IMR-90 (cell line): ENCODE results near the gene EML6. TPM values are rescaled to one million over a fixed set of nuclear protein-coding genes. Genes with fewer than 3 reads are reported as not detected.

Experiments used
- ATAC-seq: fragments of 200-7000 bp; cut with Tn5 transposase; 2 replicates; pipeline ENCODE4 v1.9.1; 2020; ENCODE audit warnings: low read depth, mild to moderate bottlenecking, moderate library complexity
- BruUV-seq: library from RNA; stranded (reverse); fragments of 400-500 nt; replicated peaks from 2 replicates; lab custom pipeline; 2021; lab: Mats Ljungman, UMichigan
- CTCF ChIA-PET: fragments of 300-600 bp; formaldehyde crosslinking; extraction: SDS; loops from one replicate; lab custom pipeline; 2021; ENCODE audit warnings: antibody characterized with exemption; lab: Yijun Ruan, JAX
- POLR2A ChIA-PET: fragments of 300-600 bp; sonication (Branson Sonifier 250); formaldehyde crosslinking; loops from one replicate; lab custom pipeline; 2022; ENCODE audit warnings: antibody characterized with exemption; ENCODE audit not compliant: unreplicated experiment; lab: Charles Lee
- DNase-seq: peaks from one replicate; pipeline ENCODE4 v3.0.0; 2013
- H2AFZ ChIP-seq: replicated peaks from 2 replicates; pipeline ENCODE3; 2013; ENCODE audit warnings: low read length, mild to moderate bottlenecking; ENCODE audit not compliant: poor library complexity
- H2AK5ac ChIP-seq: 2 replicates; pipeline ENCODE4 v1.6.1; 2013; ENCODE audit warnings: low read depth, low read length, inconsistent platforms
- H2AK9ac ChIP-seq: replicated peaks from 2 replicates; pipeline ENCODE3; 2013; ENCODE audit warnings: mild to moderate bottlenecking, low read depth, low read length, moderate library complexity; ENCODE audit not compliant: poor library complexity
- H2BK120ac ChIP-seq: 2 replicates; pipeline ENCODE4 v1.6.1; 2013; ENCODE audit warnings: low read depth, low read length, inconsistent platforms
- H2BK15ac ChIP-seq: 3 replicates; pipeline ENCODE4 v1.6.1; 2013; ENCODE audit warnings: low read depth, low read length, inconsistent platforms
- H2BK20ac ChIP-seq: 2 replicates; pipeline ENCODE4 v1.6.1; 2013; ENCODE audit warnings: low read depth, mild to moderate bottlenecking, inconsistent platforms, low read length, moderate library complexity
- H2BK5ac ChIP-seq: 2 replicates; pipeline ENCODE4 v1.6.1; 2013; ENCODE audit warnings: mild to moderate bottlenecking, low read depth, low read length, inconsistent platforms; ENCODE audit not compliant: poor library complexity, severe bottlenecking
- H3K14ac ChIP-seq: replicated peaks from 2 replicates; pipeline ENCODE4 v1.6.1; 2013; ENCODE audit warnings: low read depth, low read length, inconsistent platforms
- H3K18ac ChIP-seq: 2 replicates; pipeline ENCODE4 v1.6.1; 2013; ENCODE audit warnings: low read depth, low read length, control low read depth
- H3K23ac ChIP-seq: 2 replicates; pipeline ENCODE4 v1.6.1; 2013; ENCODE audit warnings: low read depth, low read length, inconsistent platforms
- H3K27ac ChIP-seq: 2 replicates; pipeline ENCODE4 v1.5.1; 2013; ENCODE audit warnings: mild to moderate bottlenecking, control low read depth, low read length; ENCODE audit not compliant: insufficient read depth
- H3K27me3 ChIP-seq: 2 replicates; pipeline ENCODE4 v1.6.1; 2013; ENCODE audit warnings: low read length; ENCODE audit not compliant: control insufficient read depth, insufficient read depth
- H3K36me3 ChIP-seq: 2 replicates; pipeline ENCODE4 v1.6.1; 2013; ENCODE audit warnings: low read length, mixed read lengths; ENCODE audit not compliant: control insufficient read depth, insufficient read depth
- H3K4ac ChIP-seq: 2 replicates; pipeline ENCODE4 v1.6.1; 2013; ENCODE audit warnings: low read depth, low read length, inconsistent platforms
- H3K4me1 ChIP-seq: 2 replicates; pipeline ENCODE4 v1.6.1; 2013; ENCODE audit warnings: low read length, mixed read lengths; ENCODE audit not compliant: control insufficient read depth, insufficient read depth
- H3K4me2 ChIP-seq: 2 replicates; pipeline ENCODE4 v1.6.1; 2013; ENCODE audit warnings: low read depth, mild to moderate bottlenecking, control low read depth, low read length, moderate library complexity
- H3K4me3 ChIP-seq: 2 replicates; pipeline ENCODE4 v1.5.1; 2013; ENCODE audit warnings: low read depth, mild to moderate bottlenecking, control low read depth, low read length, moderate library complexity; ENCODE audit not compliant: insufficient read depth
- H3K56ac ChIP-seq: 2 replicates; pipeline ENCODE4 v1.6.1; 2013; ENCODE audit warnings: low read length, inconsistent platforms; ENCODE audit not compliant: insufficient read depth; ENCODE audit errors: extremely low read depth
- H3K79me1 ChIP-seq, 2 experiments: 2 replicates each; pipeline ENCODE4 v1.6.1; 2013; ENCODE audit warnings: low read length in 2 of 2, inconsistent platforms in 1 of 2, low read depth in 1 of 2
- H3K9ac ChIP-seq: 2 replicates; pipeline ENCODE4 v1.6.1; 2013; ENCODE audit warnings: low read depth, low read length, control low read depth
- H3K9me1 ChIP-seq: 2 replicates; pipeline ENCODE4 v1.6.1; 2013; ENCODE audit warnings: low read length, inconsistent platforms; ENCODE audit not compliant: insufficient read depth
- H3K9me3 ChIP-seq: 2 replicates; pipeline ENCODE4 v1.6.1; 2013; ENCODE audit warnings: low read length; ENCODE audit not compliant: control insufficient read depth, insufficient read depth
- H4K20me1 ChIP-seq: 2 replicates; pipeline ENCODE4 v1.6.1; 2013; ENCODE audit warnings: low read length, inconsistent platforms; ENCODE audit not compliant: insufficient read depth
- H4K5ac ChIP-seq: 2 replicates; pipeline ENCODE4 v1.6.1; 2013; ENCODE audit warnings: mild to moderate bottlenecking, low read depth, low read length, control low read depth
- H4K8ac ChIP-seq, 2 experiments: 2 replicates each; pipeline ENCODE4 v1.6.1; 2013; ENCODE audit warnings: low read depth in 2 of 2, low read length in 2 of 2, control low read depth in 1 of 2, inconsistent platforms in 1 of 2
- H4K91ac ChIP-seq: 2 replicates; pipeline ENCODE4 v1.6.1; 2013; ENCODE audit warnings: low read depth, low read length, inconsistent platforms; ENCODE audit not compliant: insufficient read depth
- BHLHE40 ChIP-seq: fragments of 150-350 bp; IDR thresholded peaks from 2 replicates; pipeline ENCODE4 v1.6.1; 2016; ENCODE audit warnings: mild to moderate bottlenecking, low read depth, low read length
- CEBPB ChIP-seq: IDR thresholded peaks from 2 replicates; pipeline ENCODE4 v1.6.1; 2012; ENCODE audit warnings: low read depth, low read length, improper control_type of control experiment
- CHD1 ChIP-seq: IDR thresholded peaks from 2 replicates; pipeline ENCODE4 v1.6.1; 2012; ENCODE audit warnings: low read depth, low read length, improper control_type of control experiment
- CTCF ChIP-seq: conservative IDR thresholded peaks from 2 replicates; pipeline ENCODE4 v1.5.1; 2012; ENCODE audit warnings: mild to moderate bottlenecking, low read depth, low read length, improper control_type of control experiment
- ELK1 ChIP-seq: fragments of 150-350 bp; IDR thresholded peaks from 2 replicates; pipeline ENCODE4 v1.6.1; 2016; ENCODE audit warnings: low read depth, mild to moderate bottlenecking, low read length, moderate library complexity, borderline replicate concordance
- FOS ChIP-seq: fragments of 150-350 bp; IDR thresholded peaks from 2 replicates; pipeline ENCODE4 v1.6.1; 2016; ENCODE audit warnings: low read depth, low read length
- MAFK ChIP-seq: IDR thresholded peaks from 2 replicates; pipeline ENCODE4 v1.6.1; 2012; ENCODE audit warnings: low read depth, low read length, improper control_type of control experiment
- MAZ ChIP-seq: IDR thresholded peaks from 2 replicates; pipeline ENCODE4 v1.6.1; 2012; ENCODE audit warnings: low read depth, mild to moderate bottlenecking, low read length, improper control_type of control experiment, moderate library complexity, borderline replicate concordance
- MXI1 ChIP-seq: IDR thresholded peaks from 2 replicates; pipeline ENCODE4 v1.6.1; 2012; ENCODE audit warnings: low read depth, mild to moderate bottlenecking, low read length, moderate library complexity, borderline replicate concordance
- NFE2L2 ChIP-seq: fragments of 150-350 bp; IDR thresholded peaks from 2 replicates; pipeline ENCODE4 v1.6.1; 2016; ENCODE audit warnings: low read depth, mild to moderate bottlenecking, low read length
- POLR2A ChIP-seq: IDR thresholded peaks from 2 replicates; pipeline ENCODE4 v1.6.1; 2012; ENCODE audit warnings: mild to moderate bottlenecking, low read depth, low read length
- RAD21 ChIP-seq: IDR thresholded peaks from 2 replicates; pipeline ENCODE4 v1.6.1; 2012; ENCODE audit warnings: low read length, improper control_type of control experiment
- RCOR1 ChIP-seq: IDR thresholded peaks from 2 replicates; pipeline ENCODE4 v1.6.1; 2012; ENCODE audit warnings: mild to moderate bottlenecking, low read length, improper control_type of control experiment; ENCODE audit not compliant: insufficient replicate concordance
- RFX5 ChIP-seq: IDR thresholded peaks from 2 replicates; pipeline ENCODE4 v1.8.0; 2012; ENCODE audit warnings: low read depth, mild to moderate bottlenecking, low read length, moderate library complexity
- SMC3 ChIP-seq: fragments of 150-350 bp; IDR thresholded peaks from 2 replicates; pipeline ENCODE4 v1.6.1; 2016; ENCODE audit warnings: low read depth, mild to moderate bottlenecking, antibody characterized with exemption, low read length, moderate library complexity
- USF2 ChIP-seq: fragments of 150-350 bp; IDR thresholded peaks from 2 replicates; pipeline ENCODE4 v1.6.1; 2017; ENCODE audit warnings: mild to moderate bottlenecking, antibody characterized with exemption, low read length, low read depth
- WGBS, 2 experiments: methylation state at CpG; one replicate each; pipeline versions ENCODE4 v1.1.5 to v1.1.7; 2013; ENCODE audit warnings: missing lambda C conversion rate in 2 of 2; ENCODE audit not compliant: insufficient read length in 1 of 2; ENCODE audit errors: extremely low coverage in 2 of 2; 5-methylcytosine and 5-hydroxymethylcytosine counted together
- dilution Hi-C: fragments of 300-500 bp; cut with HindIII; formaldehyde crosslinking; loops from one replicate; pipeline ENCODE4 v1.14.3; 2018; ENCODE audit warnings: low sequenced_read_pairs; ENCODE audit not compliant: unreplicated experiment
- in situ Hi-C: fragments of 300-500 bp; cut with MboI; formaldehyde crosslinking; loops from 3 replicates; pipeline ENCODE4 v1.14.3; 2019; ENCODE audit warnings: low sequenced_read_pairs, inconsistent platforms, mixed read lengths
- intact Hi-C: fragments of 100-400 bp; cut with micrococcal nuclease; formaldehyde crosslinking; loops from 2 replicates; pipeline ENCODE4 v1.10.0; 2022
- polyA plus RNA-seq, 3 experiments: library from polyadenylated mRNA; depleted of rRNA; stranded (reverse); fragments of >200 nt; gene quantifications; 2 replicates each; pipeline ENCODE4 v1.2.3, GENCODE V29; 2012; ENCODE audit warnings: low replicate concordance in 1 of 3
- total RNA-seq: library from RNA; depleted of rRNA; stranded (reverse); fragments of >200 nt; gene quantifications from 2 replicates; pipeline ENCODE4 v1.2.3, GENCODE V29; 2012

Gene EML6
- total and polyA plus RNA-seq, 2 of the 4 experiments (the other 2 are of a cell fraction) = 0.18 to 0.19 TPM

GRCh38 chr2:55010149-55010591 lies 286.7 kb downstream of the EML6 start:
- no peak overlapping the region for H2AK9ac ChIP-seq
- H3K4me3 ChIP-seq = no peak overlapping the region
- H3K9me1 ChIP-seq = peaks cover 5% of the 10 kb centered on the region
- no peak overlapping the region for H3K27ac ChIP-seq
- no peak overlapping the region for H4K91ac ChIP-seq
- peak overlapping the region; percentile 77 for H3K4me2 ChIP-seq
- no peak overlapping the region for H4K8ac ChIP-seq
- H3K36me3 ChIP-seq = no peaks in the 10 kb centered on the region
- peak overlapping the region; percentile 61; the same call in 1 of the 2 replicates for H3K14ac ChIP-seq
- in situ Hi-C loops = no loop called here
- H3K18ac ChIP-seq = no peak overlapping the region
- H3K56ac ChIP-seq = no peak overlapping the region
- WGBS, 2 experiments = 40% methylated on average over 2 of the region's 5 CpGs; no CpG with 5 or more reads in 1 of the 2 experiments
- H3K27me3 ChIP-seq = no peaks in the 10 kb centered on the region
- peaks cover 96% of the 10 kb centered on the region for H4K20me1 ChIP-seq
- peak overlapping the region; percentile 65 for H3K23ac ChIP-seq
- H2BK120ac ChIP-seq = no peak overlapping the region
- no TSS peak for BruUV-seq
- H3K79me1 ChIP-seq = peaks cover 0 to 17% of the 10 kb centered on the region in 2 experiments; a peak in 2 of 4 replicates
- H2AK5ac ChIP-seq = no peak overlapping the region
- peaks cover 27% of the 10 kb centered on the region for H3K4me1 ChIP-seq
- no peak overlapping the region for H3K9ac ChIP-seq
- H2BK5ac ChIP-seq = no peak overlapping the region
- peak; percentile 34 for DNase-seq
- TF ChIP-seq RFX5 = no peak
- TF ChIP-seq CTCF = no peak
- TF ChIP-seq RAD21 = no peak
- no peak for TF ChIP-seq FOS
- peak; percentile 16; the same call in 1 of the 2 replicates for TF ChIP-seq POLR2A
- TF ChIP-seq MAZ = no peak
- no peak for TF ChIP-seq BHLHE40
- TF ChIP-seq USF2 = peak; percentile 21; the same call in 1 of the 2 replicates
- no peak for TF ChIP-seq SMC3
- no peak for TF ChIP-seq CHD1
- no peak for TF ChIP-seq NFE2L2
- TF ChIP-seq RCOR1 = no peak
- no peak for TF ChIP-seq CEBPB
- TF ChIP-seq MAFK = no peak
- TF ChIP-seq MXI1 = no peak
- TF ChIP-seq ELK1 = no peak
- dilution Hi-C loops = loop anchor here (25.0 kb wide), 1 partner anchor 152 kb away; no protein-coding TSS in a partner anchor
- CTCF ChIA-PET = interaction anchor here (0.6 to 1.2 kb wide), 2 partner anchors 111 to 188 kb away, joined by 3 read pairs; no protein-coding TSS in a partner anchor
- POLR2A ChIA-PET = no interaction called here
- H2AFZ ChIP-seq = no peak overlapping the region
- ATAC-seq = no peak
- no peaks in the 10 kb centered on the region for H3K9me3 ChIP-seq
- no peak overlapping the region for H2BK15ac ChIP-seq
- H4K5ac ChIP-seq = no peak overlapping the region
- no peak overlapping the region for H3K4ac ChIP-seq
- no peak overlapping the region for H2BK20ac ChIP-seq
- intact Hi-C loops = no loop called here
